Activated CD4-positive, alpha-beta T cell treated with anti-CD3 and anti-CD28 coated beads for 36 hours (primary cell): ENCODE data around the gene MARVELD1. TPM values are rescaled to one million over a fixed set of nuclear protein-coding genes. Genes with fewer than 3 reads are reported as not detected.

Experiments used
- ATAC-seq: fragments of 200-7000 bp; cut with Tn5 transposase; one replicate; pipeline ENCODE4 v1.10.0; 2021; ENCODE audit warnings: mild to moderate bottlenecking, moderate library complexity
- CTCF ChIA-PET: fragments of 350-600 bp; sonication (Branson Sonifier 250); formaldehyde crosslinking; loops from one replicate; lab custom pipeline; 2021; ENCODE audit warnings: antibody characterized with exemption; lab: Charles Lee
- POLR2A ChIA-PET: fragments of 350-600 bp; sonication (Branson Sonifier 250); formaldehyde crosslinking; loops from one replicate; lab custom pipeline; 2021; ENCODE audit warnings: antibody characterized with exemption, inconsistent platforms; lab: Charles Lee
- DNase-seq: peaks from one replicate; pipeline ENCODE4 v3.0.0-alpha.2; 2020
- H3K27ac Mint-ChIP-seq: one replicate; pipeline ENCODE4 v1.8.0; 2021; ENCODE audit warnings: mixed read lengths
- H3K27me3 Mint-ChIP-seq: one replicate; pipeline ENCODE4 v1.8.0; 2021; ENCODE audit warnings: mixed read lengths
- H3K36me3 Mint-ChIP-seq: one replicate; pipeline ENCODE4 v1.8.0; 2021; ENCODE audit warnings: low read depth, mixed read lengths
- H3K4me1 Mint-ChIP-seq: one replicate; pipeline ENCODE4 v1.8.0; 2021; ENCODE audit warnings: mixed read lengths
- H3K4me3 Mint-ChIP-seq: one replicate; pipeline ENCODE4 v1.8.0; 2021; ENCODE audit warnings: mild to moderate bottlenecking, moderate library complexity, mixed read lengths
- H3K9me3 Mint-ChIP-seq: one replicate; pipeline ENCODE4 v1.8.0; 2021; ENCODE audit warnings: low read depth, mixed read lengths
- intact Hi-C, 2 experiments: fragments of 100-400 bp; cut with DNase I in 1 of 2; cut with micrococcal nuclease in 1 of 2; formaldehyde crosslinking; loops; one replicate each; pipeline versions ENCODE4 v1.14.2 to v1.15.1; 2022 to 2024; cut with DNase I, micrococcal nuclease
- total RNA-seq, 2 experiments: library from RNA; stranded (reverse); gene quantifications; one replicate each; pipeline ENCODE4 v1.2.3, GENCODE V29; 2021

Gene MARVELD1
- total RNA-seq, 2 experiments from 2014 or later, result 1.8 to 1.9 TPM

GRCh38 chr10:97711640-97712572 lies 1.6 kb upstream of the MARVELD1 start:
- ATAC-seq (no peak), DNase-seq (no peak)
- peaks cover 11% of the 10 kb centered on the region for H3K4me1 Mint-ChIP-seq
- H3K36me3 Mint-ChIP-seq, result no peaks in the 10 kb centered on the region
- H3K4me3 Mint-ChIP-seq, result no peak overlapping the region
- H3K27me3 Mint-ChIP-seq, result peaks cover 23% of the 10 kb centered on the region
- no peak overlapping the region for H3K27ac Mint-ChIP-seq
- intact Hi-C loops, result no loop called here
- CTCF ChIA-PET, result interaction anchor here (0.7 to 14.7 kb wide), 6 partner anchors 8 to 161 kb away, joined by 3 to 384 read pairs (median 4); partner anchors contain the start of gene ZFYVE27
- POLR2A ChIA-PET, result no interaction called here
- H3K9me3 Mint-ChIP-seq, result no peaks in the 10 kb centered on the region

GRCh38 chr10:97713826-97714400 lies 383 bp downstream of the MARVELD1 start:
- ATAC-seq (peak; percentile 85), DNase-seq (peak; percentile 74)
- H3K4me3 Mint-ChIP-seq, result peak overlapping the region; percentile 79
- peaks cover 11% of the 10 kb centered on the region for H3K4me1 Mint-ChIP-seq
- H3K36me3 Mint-ChIP-seq, result no peaks in the 10 kb centered on the region
- intact Hi-C loops, result loop anchor here (1.0 kb wide), 2 partner anchors 23 to 27 kb away; partner anchors contain the start of genes AVPI1 (in 1 of the 2) and ZFYVE27 (in 1 of the 2)
- H3K27me3 Mint-ChIP-seq, result peaks cover 20% of the 10 kb centered on the region
- H3K9me3 Mint-ChIP-seq, result no peaks in the 10 kb centered on the region
- ChIA-PET CTCF (interaction anchor here (1.0 to 14.7 kb wide), 5 partner anchors 12 to 34 kb away, joined by 4 to 384 read pairs (median 8); partner anchors contain the start of genes AVPI1 and ZFYVE27), POLR2A (interaction anchor here (0.9 to 2.0 kb wide), 2 partner anchors 23 to 27 kb away, joined by 3 to 6 read pairs; partner anchors contain the start of genes AVPI1 and ZFYVE27)
- H3K27ac Mint-ChIP-seq, result peak overlapping the region; percentile 88

- Mint-ChIP-seq H3K36me3 (no peaks in the 10 kb centered on the region), H3K9me3 (no peaks in the 10 kb centered on the region), H3K27ac (no peak overlapping the region), H3K27me3 (peaks cover 13% of the 10 kb centered on the region), H3K4me1 (peaks cover 11% of the 10 kb centered on the region), H3K4me3 (peak overlapping the region; percentile 79)
- DNase-seq (peak; percentile 51), ATAC-seq (peak; percentile 49)
- CTCF ChIA-PET, result interaction anchor here (0.8 to 14.7 kb wide), 6 partner anchors 13 to 35 kb away, joined by 3 to 384 read pairs (median 6); partner anchors contain the start of genes AVPI1 and ZFYVE27
- intact Hi-C loops, result loop anchor here (1.0 kb wide), 2 partner anchors 23 to 27 kb away; partner anchors contain the start of genes AVPI1 (in 1 of the 2) and ZFYVE27 (in 1 of the 2)
- POLR2A ChIA-PET, result interaction anchor here (2.0 kb wide), 1 partner anchor 22 kb away, joined by 6 read pairs; the partner anchor contains the start of gene ZFYVE27
These were observed 1.1 kb downstream of the MARVELD1 start for GRCh38 chr10:97714401-97715258.

- Mint-ChIP-seq H3K27me3 (peaks cover 11% of the 10 kb centered on the region), H3K36me3 (no peaks in the 10 kb centered on the region), H3K27ac (no peak overlapping the region), H3K9me3 (no peaks in the 10 kb centered on the region), H3K4me1 (peaks cover 11% of the 10 kb centered on the region), H3K4me3 (peak overlapping the region; percentile 79)
- intact Hi-C loops, result no loop called here
- DNase-seq (no peak), ATAC-seq (no peak)
- ChIA-PET CTCF (interaction anchor here (0.8 to 14.7 kb wide), 4 partner anchors 10 to 16 kb away, joined by 3 to 384 read pairs (median 12); partner anchors contain the start of gene ZFYVE27), POLR2A (interaction anchor here (2.0 kb wide), 1 partner anchor 21 kb away, joined by 6 read pairs; the partner anchor contains the start of gene ZFYVE27)
These were observed 1.8 kb downstream of the MARVELD1 start for GRCh38 chr10:97715259-97715874.

- H3K9me3 Mint-ChIP-seq, result no peaks in the 10 kb centered on the region
- POLR2A ChIA-PET, result no interaction called here
- H3K27me3 Mint-ChIP-seq, result peaks cover 6% of the 10 kb centered on the region
These were observed 4.1 kb downstream of the MARVELD1 start for GRCh38 chr10:97717627-97718026.

GRCh38 chr10:97718178-97718577 lies 4.6 kb downstream of the MARVELD1 start:
- no peak for DNase-seq
- POLR2A ChIA-PET, result no interaction called here
- Mint-ChIP-seq H3K4me1 (peaks cover 7% of the 10 kb centered on the region), H3K27me3 (peaks cover 2% of the 10 kb centered on the region), H3K9me3 (no peaks in the 10 kb centered on the region), H3K36me3 (no peaks in the 10 kb centered on the region), H3K27ac (no peak overlapping the region), H3K4me3 (no peak overlapping the region)
- intact Hi-C loops, result no loop called here
- CTCF ChIA-PET, result interaction anchor here (0.7 to 2.0 kb wide), 3 partner anchors 9 to 125 kb away, joined by 3 to 8 read pairs (median 3); partner anchors contain the start of gene AVPI1
- no peak for ATAC-seq

More at GRCh38 chr10:97717627-97718026, 4.1 kb downstream of the MARVELD1 start:
- intact Hi-C loops, result no loop called here
- peaks cover 11% of the 10 kb centered on the region for H3K4me1 Mint-ChIP-seq
- DNase-seq (no peak), ATAC-seq (no peak)
- CTCF ChIA-PET, result interaction anchor here (0.6 to 2.2 kb wide), 6 partner anchors 9 to 124 kb away, joined by 3 to 20 read pairs (median 4); partner anchors contain the start of gene AVPI1
- H3K4me3 Mint-ChIP-seq, result no peak overlapping the region
- no peaks in the 10 kb centered on the region for H3K36me3 Mint-ChIP-seq
- H3K27ac Mint-ChIP-seq, result no peak overlapping the region

GRCh38 chr10:97718659-97719142 lies 5.2 kb downstream of the MARVELD1 start:
- POLR2A ChIA-PET, result no interaction called here
- CTCF ChIA-PET, result interaction anchor here (0.8 to 2.0 kb wide), 2 partner anchors 9 to 32 kb away, joined by 3 to 8 read pairs; partner anchors contain the start of gene AVPI1
- Mint-ChIP-seq H3K9me3 (no peaks in the 10 kb centered on the region), H3K27me3 (peaks cover 3% of the 10 kb centered on the region), H3K36me3 (no peaks in the 10 kb centered on the region), H3K4me1 (peaks cover 7% of the 10 kb centered on the region), H3K27ac (no peak overlapping the region), H3K4me3 (no peak overlapping the region)
- intact Hi-C loops, result no loop called here
- DNase-seq (no peak), ATAC-seq (no peak)

GRCh38 chr10:97719602-97720001 lies 6.1 kb downstream of the MARVELD1 start:
- ChIA-PET POLR2A (no interaction called here), CTCF (interaction anchor here (1.3 to 2.0 kb wide), 2 partner anchors 10 to 12 kb away, joined by 4 to 8 read pairs; no protein-coding TSS in a partner anchor)
- Mint-ChIP-seq H3K27me3 (peaks cover 2% of the 10 kb centered on the region), H3K9me3 (no peaks in the 10 kb centered on the region), H3K27ac (no peak overlapping the region), H3K36me3 (no peaks in the 10 kb centered on the region), H3K4me1 (peaks cover 4% of the 10 kb centered on the region), H3K4me3 (no peak overlapping the region)
- no peak for ATAC-seq
- DNase-seq, result no peak
- intact Hi-C loops, result no loop called here

GRCh38 chr10:97721871-97722780 lies 8.6 kb downstream of the MARVELD1 start:
- Mint-ChIP-seq H3K36me3 (no peaks in the 10 kb centered on the region), H3K4me3 (no peak overlapping the region), H3K9me3 (no peaks in the 10 kb centered on the region), H3K27ac (no peak overlapping the region), H3K27me3 (peaks cover 3% of the 10 kb centered on the region), H3K4me1 (peaks cover 5% of the 10 kb centered on the region)
- ChIA-PET CTCF (interaction anchor here (17.4 kb wide), 1 partner anchor 14 kb away, joined by 384 read pairs; the partner anchor contains the start of gene MARVELD1), POLR2A (no interaction called here)
- DNase-seq, result no peak
- ATAC-seq, result no peak
- intact Hi-C loops, result no loop called here
